HPDE6-E6E7 (cell line): ENCODE data around the gene KRTAP10-8.
"Not testable (repeated sequence)": the region's sequence is repeated elsewhere in the genome, so short reads cannot be mapped to it uniquely, and the experiment has no call there.

Experiments used
- DNase-seq: peaks from one replicate; pipeline ENCODE4 v3.0.0; 2011; ENCODE audit warnings: missing footprints; ENCODE audit errors: extremely low spot score

The KRTAP10-8 gene

DNA sequence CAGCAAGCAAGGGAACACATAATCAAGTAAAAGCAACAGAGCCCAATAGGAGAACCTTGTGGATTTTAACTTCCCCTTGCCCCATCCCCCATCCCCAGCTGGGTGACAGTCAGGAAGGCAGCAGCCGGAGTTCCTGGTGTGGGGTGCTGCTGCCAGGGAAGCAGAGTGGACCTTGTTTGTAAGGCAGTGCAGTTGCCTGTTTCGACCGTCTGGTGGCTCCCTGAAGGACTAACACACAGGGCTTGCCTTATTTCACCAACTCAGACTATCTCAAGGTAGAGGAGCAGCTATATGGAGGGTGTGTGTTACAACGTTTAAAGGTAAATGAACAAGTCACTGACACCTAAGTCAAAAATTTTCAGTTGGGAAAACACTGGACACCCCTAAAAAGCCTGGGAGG is 6.6 kb downstream of the KRTAP10-8 start:
- DNase-seq = no peak

DNA sequence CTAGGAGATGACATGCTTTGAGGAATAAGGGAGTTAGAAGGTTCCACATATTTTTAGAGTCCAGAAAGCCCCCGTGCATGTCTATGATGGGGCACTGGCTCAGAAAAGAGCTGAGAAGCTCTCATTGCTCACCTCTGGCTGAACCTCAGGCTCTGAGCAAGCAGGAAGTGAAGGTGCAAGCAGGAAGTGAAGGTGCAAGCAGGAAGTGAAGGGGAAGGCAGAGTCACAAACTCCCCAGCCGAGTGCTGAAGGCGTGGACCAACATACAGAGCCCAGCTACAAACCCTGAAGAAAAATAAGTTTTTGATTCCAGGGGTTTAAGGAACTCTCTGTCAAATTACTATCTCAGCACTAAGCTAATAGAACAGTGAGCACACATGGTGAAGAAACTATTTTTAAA is 7.0 kb downstream of the KRTAP10-8 start:
- no peak for DNase-seq

DNA sequence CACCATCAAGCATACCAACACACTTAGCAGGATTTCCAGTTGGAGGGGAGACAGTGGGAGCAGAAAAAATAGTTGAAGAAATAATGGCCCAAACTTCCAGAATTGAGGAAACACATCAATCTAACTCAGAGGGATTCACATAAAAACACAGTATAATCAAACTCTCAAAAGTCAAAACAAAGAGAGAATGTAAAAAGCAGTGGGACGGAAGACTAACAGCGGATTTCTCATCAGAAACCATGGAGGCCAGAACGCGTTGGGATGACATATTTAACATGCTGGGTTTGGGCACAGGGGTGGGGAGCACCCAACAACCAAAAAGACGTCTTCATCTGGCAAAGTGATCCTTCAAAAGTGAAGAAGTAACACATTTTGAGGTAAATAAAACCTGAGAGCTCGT is 8.0 kb downstream of the KRTAP10-8 start:
- DNase-seq = no peak

DNA sequence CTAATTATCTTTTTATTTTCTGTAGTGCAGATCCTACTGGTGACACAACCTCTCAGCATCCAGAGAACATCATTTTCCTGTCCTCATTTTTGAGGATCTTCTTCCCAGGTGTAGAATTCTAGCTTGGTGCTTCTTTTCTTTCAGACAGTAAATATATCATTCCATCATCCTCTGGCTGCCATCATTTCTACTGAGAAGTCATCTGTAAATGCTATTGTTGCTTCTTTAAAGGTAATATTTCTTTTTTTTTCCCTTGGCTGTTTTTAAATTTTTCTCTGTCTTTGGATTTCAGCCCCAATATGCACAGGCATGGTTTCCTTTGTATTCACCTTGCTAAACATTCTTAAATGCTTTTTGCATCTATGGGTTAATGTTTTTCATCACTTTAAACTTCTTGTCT is 11.7 kb downstream of the KRTAP10-8 start:
- no peak for DNase-seq

DNA sequence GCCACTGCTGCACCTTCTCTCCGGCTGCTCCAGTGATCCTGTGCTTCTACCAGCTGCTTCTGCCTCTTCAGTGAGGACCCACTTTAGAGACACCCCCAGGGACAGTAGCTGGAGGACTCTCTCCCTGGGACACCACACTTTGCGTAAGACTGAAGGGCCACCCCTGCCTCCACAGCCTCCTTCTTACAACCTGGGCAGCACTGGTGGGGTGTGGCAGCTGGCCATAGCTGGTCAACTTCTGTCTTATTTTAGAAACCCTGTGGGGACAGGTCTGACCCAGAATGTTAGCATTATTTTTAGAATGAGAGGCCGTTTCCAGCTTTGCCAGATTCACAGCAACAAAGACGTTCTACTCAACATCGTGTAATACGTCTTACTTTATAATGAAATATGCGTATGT is 13.9 kb downstream of the KRTAP10-8 start:
- DNase-seq = no peak

DNA sequence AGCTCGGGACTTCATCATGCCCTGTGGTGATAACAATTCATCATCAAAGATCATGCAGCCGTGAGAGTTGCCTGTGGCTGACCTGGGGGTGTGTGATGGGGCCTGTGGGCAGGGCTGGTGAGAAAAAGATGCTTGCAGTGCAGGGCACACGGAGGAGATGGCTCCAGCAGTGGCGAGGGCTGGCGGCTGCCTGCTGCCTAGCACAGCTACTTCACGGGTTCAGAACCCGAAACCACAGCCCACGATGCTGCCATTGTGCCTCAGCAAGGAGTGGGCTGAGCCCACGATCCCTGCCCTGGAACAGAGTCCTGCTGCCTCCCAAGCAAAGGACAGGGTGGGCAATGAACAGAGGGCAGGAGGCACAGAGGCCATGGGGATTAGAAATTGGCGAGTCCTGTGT is 14.4 kb downstream of the KRTAP10-8 start:
- DNase-seq = no peak

GRCh38 chr21:44626673-44627143 is 14.8 kb downstream of the KRTAP10-8 start, which contains the start of gene KRTAP10-9:
KRTAP10-9 (plus strand) TSS chr21:44627093; CDS start chr21:44627172, 79 bp downstream.
- no peak for DNase-seq

- not testable (repeated sequence) for DNase-seq
These were observed 15.4 kb downstream of the KRTAP10-8 start for GRCh38 chr21:44627181-44627822.

GRCh38 chr21:44627831-44628233 is 16.0 kb downstream of the KRTAP10-8 start:
- not testable (repeated sequence) for DNase-seq

DNA sequence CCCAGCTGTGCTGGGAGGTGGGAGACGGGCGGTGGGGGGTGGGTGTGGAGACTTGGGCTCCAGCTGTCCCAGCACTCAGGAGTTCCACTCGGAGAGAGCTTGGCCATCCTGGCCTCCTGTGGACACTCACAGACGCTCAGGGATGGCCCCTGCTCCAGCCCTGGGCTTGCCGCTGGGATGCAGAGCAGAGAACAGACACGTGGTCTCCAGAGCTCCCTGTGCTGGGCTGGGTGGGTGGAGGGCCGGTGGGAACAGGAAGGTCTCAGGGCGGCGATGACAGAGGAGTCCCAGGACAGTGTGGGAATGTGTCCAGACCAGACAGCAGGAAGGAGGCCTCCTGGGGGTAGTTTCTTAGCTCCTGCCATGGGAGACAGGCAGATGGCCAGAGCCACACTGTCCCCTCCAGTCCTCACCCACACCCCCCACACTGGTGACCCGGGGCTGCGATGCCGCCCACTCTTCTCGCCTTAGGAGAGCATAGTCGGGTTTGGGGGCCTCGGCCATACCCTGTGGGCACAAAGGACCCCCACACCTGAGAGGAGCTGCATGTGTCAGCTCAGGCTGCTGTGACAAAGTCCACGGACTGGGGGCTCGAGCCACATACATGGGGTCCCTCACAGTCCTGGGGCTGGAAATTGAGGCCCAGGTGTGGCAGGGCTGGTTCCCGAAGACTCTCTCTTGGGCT is 17.0 kb downstream of the KRTAP10-8 start:
- DNase-seq = no peak

GRCh38 chr21:44630440-44630839 is 18.6 kb downstream of the KRTAP10-8 start:
- no peak for DNase-seq

- no peak for DNase-seq
These were observed 20.2 kb downstream of the KRTAP10-8 start for GRCh38 chr21:44632067-44632466.

DNA sequence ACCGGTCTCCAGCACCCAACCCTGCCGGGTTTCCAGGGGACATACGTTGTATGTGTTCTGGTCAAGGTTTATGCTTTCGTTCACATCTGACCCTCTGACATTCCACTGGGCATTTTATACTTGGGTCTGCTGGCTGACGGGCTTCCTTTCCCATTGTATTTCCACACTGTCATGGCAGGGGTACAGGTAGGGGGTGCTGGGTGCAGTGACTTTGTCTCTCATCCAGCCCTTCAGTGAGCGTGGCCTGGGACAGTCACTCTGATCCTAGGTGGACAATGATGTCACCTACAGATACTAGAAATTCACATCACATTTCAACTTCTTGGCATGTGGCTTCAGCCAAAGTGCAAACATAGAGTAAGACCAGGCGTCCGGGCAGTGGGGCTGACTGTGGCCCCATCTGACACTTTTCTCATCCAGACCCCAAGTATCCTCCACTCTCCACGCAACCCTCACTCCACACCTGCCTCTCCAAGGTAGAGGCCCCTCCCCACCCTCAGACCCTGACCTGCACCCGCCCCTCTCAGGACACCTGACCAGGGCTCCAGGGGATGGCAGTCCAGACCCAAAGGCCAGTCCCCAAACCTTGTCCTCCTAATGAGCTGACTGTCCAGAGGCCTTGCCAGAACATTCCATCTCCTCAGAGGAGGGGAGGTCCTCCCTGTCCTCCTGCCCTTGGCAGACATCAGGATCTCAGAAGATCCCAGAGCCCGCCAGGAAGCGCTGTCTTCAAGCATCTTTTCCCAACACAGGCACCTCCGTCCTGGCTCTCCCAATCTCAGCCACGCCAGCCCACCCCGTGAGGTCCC is 24.5 kb downstream of the KRTAP10-8 start:
- no peak for DNase-seq

GRCh38 chr21:44637018-44637850 is 25.4 kb downstream of the KRTAP10-8 start, which contains the start of gene KRTAP10-10:
KRTAP10-10 (plus strand) TSS chr21:44637356; CDS start chr21:44637418, 62 bp downstream.
- no peak for DNase-seq

- DNase-seq = not testable (repeated sequence)
These were observed 26.0 kb downstream of the KRTAP10-8 start for GRCh38 chr21:44637851-44638348.

GRCh38 chr21:44638506-44639330 is 26.8 kb downstream of the KRTAP10-8 start:
- not testable (repeated sequence) for DNase-seq

- DNase-seq = no peak
These were observed 27.4 kb downstream of the KRTAP10-8 start for GRCh38 chr21:44639331-44639655.

DNA sequence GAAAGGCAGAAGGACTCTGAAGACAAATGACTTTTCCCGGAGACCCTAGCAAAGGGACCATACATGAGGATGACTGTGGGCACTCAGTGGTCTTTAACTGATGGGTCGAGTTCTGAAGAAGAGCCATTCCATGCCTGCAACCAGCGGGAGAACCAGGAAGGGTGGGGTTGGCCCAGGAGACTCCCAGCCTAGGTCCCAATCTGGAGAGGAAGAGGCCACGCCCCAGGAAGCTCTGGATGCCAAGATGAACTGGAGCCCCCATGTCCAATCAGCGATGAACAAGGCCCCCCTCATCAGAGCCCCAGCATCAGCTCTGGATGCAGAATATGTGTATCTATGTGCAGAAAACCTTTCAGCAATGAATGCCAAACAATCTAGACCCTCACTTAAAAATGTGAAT is 28.9 kb downstream of the KRTAP10-8 start:
- DNase-seq = no peak

GRCh38 chr21:44643741-44644310 is 31.9 kb downstream of the KRTAP10-8 start:
- no peak for DNase-seq

- no peak for DNase-seq
These were observed 33.0 kb downstream of the KRTAP10-8 start for GRCh38 chr21:44644878-44645277.
